Hepatocyte (in vitro differentiated cells): ENCODE measurements around the gene KNL1.

Experiments
- CTCF ChIP-seq: fragments of 200-600 bp; sonication (generic); IDR thresholded peaks from 2 replicates; pipeline ENCODE4 v1.5.1; 2016; ENCODE audit warnings: antibody characterized with exemption, mild to moderate bottlenecking; ENCODE audit not compliant: poor library complexity
- EZH2 ChIP-seq: fragments of 200-600 bp; sonication (generic); IDR thresholded peaks from 2 replicates; pipeline ENCODE4 v1.6.1; 2016; ENCODE audit warnings: antibody characterized with exemption, mild to moderate bottlenecking, borderline replicate concordance

DNA sequence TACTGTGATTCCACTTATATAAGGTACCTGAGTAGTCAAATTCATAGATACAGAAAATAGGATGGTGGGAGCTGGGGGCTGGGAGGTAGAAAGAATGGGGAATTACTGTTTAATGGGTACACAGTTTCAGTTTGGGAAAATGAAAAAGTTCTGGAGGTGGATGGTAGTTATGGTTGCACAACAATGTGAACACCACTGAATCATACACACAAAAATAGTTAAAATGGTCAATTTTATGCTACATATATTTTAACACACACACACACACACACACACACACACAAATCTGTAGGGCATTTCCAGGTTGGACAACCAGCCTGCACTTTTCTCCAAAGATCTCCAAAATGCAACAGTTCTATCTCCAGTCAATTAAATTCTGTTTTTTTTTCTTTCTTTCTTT, 30.6 kb upstream of the KNL1 start:
- TF ChIP-seq EZH2: no peak
- no peak for TF ChIP-seq CTCF
